ENCODE data around the gene INO80E. TPM values are rescaled to one million over a fixed set of nuclear protein-coding genes. Genes with fewer than 3 reads are reported as not detected.

INO80E gene
- polyA plus RNA-seq, 1 of the 3 experiments (the other 2 are of a cell fraction): 46.6 TPM

GRCh38 chr16:29968205-29968604 lies 27.8 kb upstream of the INO80E start:
- ChIA-PET CTCF (no interaction called here), POLR2A (no interaction called here)
- H3K36me3 ChIP-seq (replicated peaks in 1 of 2; ENCODE audit: control insufficient read depth in 1 of 2, insufficient read depth in 2 of 2, low read length in 1 of 2): peaks cover 14 to 22% of the 10 kb centered on the region in 2 experiments
- H3K9ac ChIP-seq: no peak overlapping the region
- H3K9me3 ChIP-seq: no peaks in the 10 kb centered on the region
- H3K27me3 ChIP-seq (ENCODE audit: insufficient read depth): no peaks in the 10 kb centered on the region
- peaks cover 0 to 2% of the 10 kb centered on the region in 2 experiments; a peak in 1 of 4 replicates for H3K4me1 ChIP-seq (ENCODE audit: control insufficient read depth in 1 of 2, insufficient read depth in 2 of 2, low read depth in 1 of 2, low read length in 1 of 2)
- 84% methylated on average over 4 of the region's 4 CpGs for WGBS (ENCODE audit: low lambda C conversion rate)
- no peak for DNase-seq
- no peak overlapping the region for H3K4me3 ChIP-seq (ENCODE audit: low read depth in 2 of 2, low read length in 1 of 2)
- peaks cover 2% of the 10 kb centered on the region; the same call in 1 of the 2 replicates for H3K79me2 ChIP-seq (ENCODE audit: insufficient read depth)
- no peaks in the 10 kb centered on the region for H3K9me2 ChIP-seq
- H2AFZ ChIP-seq (ENCODE audit: low read depth): no peak overlapping the region
- peaks cover 18% of the 10 kb centered on the region for H3F3A ChIP-seq (replicated peaks; ENCODE audit: insufficient read depth)
- H3K27ac ChIP-seq (ENCODE audit: low read depth in 2 of 2, low read length in 1 of 2): no peak overlapping the region
- H4K20me1 ChIP-seq (ENCODE audit: insufficient read depth): no peaks in the 10 kb centered on the region
- H3K4me2 ChIP-seq: no peak overlapping the region
- TF ChIP-seq MXI1 (IDR thresholded peaks at IDR 0.05; ENCODE audit: low read depth, low read length) (no peak), NFIC (IDR thresholded peaks at IDR 0.05; ENCODE audit: borderline replicate concordance) (no peak), FOSL2 (IDR thresholded peaks at IDR 0.05; ENCODE audit: borderline replicate concordance, low read depth) (no peak), SIN3A (IDR thresholded peaks at IDR 0.05; ENCODE audit: borderline replicate concordance, low read depth, low read length) (no peak), EZH2phosphoT487 (IDR thresholded peaks at IDR 0.05; ENCODE audit: borderline replicate concordance, low read depth) (no peak), TAF1 (IDR thresholded peaks at IDR 0.05; ENCODE audit: borderline replicate concordance, low read depth, low read length) (no peak), FOXJ3 (CRISPR knock-in tag; IDR thresholded peaks at IDR 0.05) (no peak), RCOR1 (IDR thresholded peaks at IDR 0.05; ENCODE audit: low read length) (no peak), TCF12 (IDR thresholded peaks at IDR 0.05) (no peak), IRF3 (IDR thresholded peaks at IDR 0.05; ENCODE audit: low read depth, low read length) (no peak), GATA2 (CRISPR knock-in tag; IDR thresholded peaks at IDR 0.05) (no peak), ELF1 (IDR thresholded peaks at IDR 0.05) (no peak), RAD21 (IDR thresholded peaks at IDR 0.05; ENCODE audit: low read length) (no peak)
- TF ChIP-seq, protein P1, sequence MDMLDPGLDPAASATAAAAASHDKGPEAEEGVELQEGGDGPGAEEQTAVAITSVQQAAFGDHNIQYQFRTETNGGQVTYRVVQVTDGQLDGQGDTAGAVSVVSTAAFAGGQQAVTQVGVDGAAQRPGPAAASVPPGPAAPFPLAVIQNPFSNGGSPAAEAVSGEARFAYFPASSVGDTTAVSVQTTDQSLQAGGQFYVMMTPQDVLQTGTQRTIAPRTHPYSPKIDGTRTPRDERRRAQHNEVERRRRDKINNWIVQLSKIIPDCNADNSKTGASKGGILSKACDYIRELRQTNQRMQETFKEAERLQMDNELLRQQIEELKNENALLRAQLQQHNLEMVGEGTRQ (IDR thresholded peaks at IDR 0.05; ENCODE audit: borderline replicate concordance, low read depth, low read length): no peak
- TF ChIP-seq, protein P2, sequence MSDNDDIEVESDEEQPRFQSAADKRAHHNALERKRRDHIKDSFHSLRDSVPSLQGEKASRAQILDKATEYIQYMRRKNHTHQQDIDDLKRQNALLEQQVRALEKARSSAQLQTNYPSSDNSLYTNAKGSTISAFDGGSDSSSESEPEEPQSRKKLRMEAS (IDR thresholded peaks at IDR 0.05; ENCODE audit: low read depth): no peak

DNA sequence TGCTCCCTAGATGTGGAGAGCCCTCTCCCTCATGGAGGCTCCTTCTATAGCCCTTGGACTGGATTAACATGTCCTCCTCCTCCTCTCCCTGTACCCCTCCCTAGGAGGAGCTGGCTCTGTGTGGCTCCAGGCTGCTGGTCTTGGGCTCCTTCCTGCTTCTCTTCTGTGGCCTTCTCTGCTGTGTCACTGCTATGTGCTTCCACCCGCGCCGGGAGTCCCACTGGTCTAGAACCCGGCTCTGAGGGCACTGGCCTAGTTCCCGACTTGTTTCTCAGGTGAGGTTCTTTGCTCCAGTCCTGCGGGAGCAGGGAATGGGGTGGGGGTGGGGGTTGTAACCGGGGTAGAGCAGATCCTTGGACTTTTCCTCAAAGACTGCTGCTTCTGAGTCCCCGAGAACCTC lies 24.7 kb upstream of the INO80E start:
- CTCF ChIA-PET: interaction anchor here (8.2 kb wide), 1 partner anchor 35 kb away, joined by 41 read pairs; no protein-coding TSS in a partner anchor
- Histone ChIP-seq H3K36me3 (replicated peaks in 1 of 2; ENCODE audit: control insufficient read depth in 1 of 2, insufficient read depth in 2 of 2, low read length in 1 of 2) (peaks cover 14 to 17% of the 10 kb centered on the region in 2 experiments), H3K27ac (ENCODE audit: low read depth in 2 of 2, low read length in 1 of 2) (no peak overlapping the region), H3K9me3 (no peaks in the 10 kb centered on the region), H4K20me1 (ENCODE audit: insufficient read depth) (peaks cover 20% of the 10 kb centered on the region), H3K4me1 (ENCODE audit: control insufficient read depth in 1 of 2, insufficient read depth in 2 of 2, low read depth in 1 of 2, low read length in 1 of 2) (peaks cover 13 to 20% of the 10 kb centered on the region in 2 experiments; a peak in 3 of 4 replicates), H3K9me2 (no peaks in the 10 kb centered on the region), H2AFZ (ENCODE audit: low read depth) (no peak overlapping the region), H3K27me3 (ENCODE audit: insufficient read depth) (no peaks in the 10 kb centered on the region), H3K9ac (no peak overlapping the region), H3K4me2 (no peak overlapping the region), H3K4me3 (ENCODE audit: low read depth in 2 of 2, low read length in 1 of 2) (no peak overlapping the region), H3K79me2 (ENCODE audit: insufficient read depth) (peaks cover 26% of the 10 kb centered on the region), H3F3A (replicated peaks; ENCODE audit: insufficient read depth) (peaks cover 13% of the 10 kb centered on the region)
- 88% methylated on average over 8 of the region's 8 CpGs for WGBS (ENCODE audit: low lambda C conversion rate)
- POLR2A ChIA-PET: no interaction called here
- no peak for DNase-seq
- TF ChIP-seq EZH2phosphoT487 (IDR thresholded peaks at IDR 0.05; ENCODE audit: borderline replicate concordance, low read depth): no peak
- no peak for TF ChIP-seq ELF1 (IDR thresholded peaks at IDR 0.05)
- TF ChIP-seq, protein P3, sequence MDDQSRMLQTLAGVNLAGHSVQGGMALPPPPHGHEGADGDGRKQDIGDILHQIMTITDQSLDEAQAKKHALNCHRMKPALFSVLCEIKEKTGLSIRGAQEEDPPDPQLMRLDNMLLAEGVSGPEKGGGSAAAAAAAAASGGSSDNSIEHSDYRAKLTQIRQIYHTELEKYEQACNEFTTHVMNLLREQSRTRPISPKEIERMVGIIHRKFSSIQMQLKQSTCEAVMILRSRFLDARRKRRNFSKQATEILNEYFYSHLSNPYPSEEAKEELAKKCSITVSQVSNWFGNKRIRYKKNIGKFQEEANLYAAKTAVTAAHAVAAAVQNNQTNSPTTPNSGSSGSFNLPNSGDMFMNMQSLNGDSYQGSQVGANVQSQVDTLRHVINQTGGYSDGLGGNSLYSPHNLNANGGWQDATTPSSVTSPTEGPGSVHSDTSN (IDR thresholded peaks at IDR 0.05): no peak
- TF ChIP-seq FOSL2 (IDR thresholded peaks at IDR 0.05; ENCODE audit: borderline replicate concordance, low read depth): no peak
- TF ChIP-seq TEAD4 (IDR thresholded peaks at IDR 0.05; ENCODE audit: borderline replicate concordance, insufficient read depth): no peak
- TF ChIP-seq, protein P1 (IDR thresholded peaks at IDR 0.05; ENCODE audit: borderline replicate concordance, low read depth, low read length): no peak
- no peak for TF ChIP-seq MEF2A (IDR thresholded peaks at IDR 0.05; ENCODE audit: borderline replicate concordance, low read depth)
- no peak for TF ChIP-seq CHD2 (IDR thresholded peaks at IDR 0.05; ENCODE audit: low read length, partially characterized antibody)
- TF ChIP-seq REST (IDR thresholded peaks at IDR 0.05; ENCODE audit: low read depth, low read length): no peak
- TF ChIP-seq TCF12 (IDR thresholded peaks at IDR 0.05): no peak

Data from SK-N-SH (cell line).